SJSA1 (cell line): ENCODE measurements around the gene BRF1. TPM values are rescaled to one million over a fixed set of nuclear protein-coding genes. Genes with fewer than 3 reads are reported as not detected.

ENCODE experiments used
- DNase-seq, 2 experiments: peaks; one replicate each; pipeline ENCODE4 v3.0.0-alpha.2; 2015 to 2020; ENCODE audit warnings: low spot score in 2 of 2, low read depth in 1 of 2
- H3K27ac ChIP-seq: fragments of 250-450 bp; sonication (Bioruptor Pico); 2 replicates; pipeline ENCODE4 v1.5.1; 2020; ENCODE audit warnings: mild to moderate bottlenecking, moderate library complexity
- H3K27me3 ChIP-seq: fragments of 250-450 bp; sonication (Bioruptor Pico); replicated peaks from 2 replicates; pipeline ENCODE4 v1.5.1; 2020; ENCODE audit warnings: mild to moderate bottlenecking, moderate library complexity
- H3K36me3 ChIP-seq: fragments of 250-450 bp; sonication (Bioruptor Pico); 2 replicates; pipeline ENCODE4 v1.5.1; 2020; ENCODE audit warnings: mild to moderate bottlenecking
- H3K4me1 ChIP-seq: fragments of 250-450 bp; sonication (Bioruptor Pico); replicated peaks from 2 replicates; pipeline ENCODE4 v1.6.1; 2021; ENCODE audit warnings: mild to moderate bottlenecking
- H3K4me3 ChIP-seq: fragments of 250-450 bp; sonication (Bioruptor Pico); 2 replicates; pipeline ENCODE4 v1.5.1; 2020; ENCODE audit warnings: mild to moderate bottlenecking
- H3K9me3 ChIP-seq: fragments of 250-450 bp; sonication (Bioruptor Pico); replicated peaks from 2 replicates; pipeline ENCODE4 v1.5.1; 2020; ENCODE audit warnings: mild to moderate bottlenecking
- total RNA-seq: library from RNA; depleted of rRNA; stranded (reverse); fragments of >200 nt; shearing (Covaris generic); gene quantifications from 2 replicates; pipeline ENCODE4 v1.2.3, GENCODE V29; 2014; rRNA removed

Gene BRF1, protein sequence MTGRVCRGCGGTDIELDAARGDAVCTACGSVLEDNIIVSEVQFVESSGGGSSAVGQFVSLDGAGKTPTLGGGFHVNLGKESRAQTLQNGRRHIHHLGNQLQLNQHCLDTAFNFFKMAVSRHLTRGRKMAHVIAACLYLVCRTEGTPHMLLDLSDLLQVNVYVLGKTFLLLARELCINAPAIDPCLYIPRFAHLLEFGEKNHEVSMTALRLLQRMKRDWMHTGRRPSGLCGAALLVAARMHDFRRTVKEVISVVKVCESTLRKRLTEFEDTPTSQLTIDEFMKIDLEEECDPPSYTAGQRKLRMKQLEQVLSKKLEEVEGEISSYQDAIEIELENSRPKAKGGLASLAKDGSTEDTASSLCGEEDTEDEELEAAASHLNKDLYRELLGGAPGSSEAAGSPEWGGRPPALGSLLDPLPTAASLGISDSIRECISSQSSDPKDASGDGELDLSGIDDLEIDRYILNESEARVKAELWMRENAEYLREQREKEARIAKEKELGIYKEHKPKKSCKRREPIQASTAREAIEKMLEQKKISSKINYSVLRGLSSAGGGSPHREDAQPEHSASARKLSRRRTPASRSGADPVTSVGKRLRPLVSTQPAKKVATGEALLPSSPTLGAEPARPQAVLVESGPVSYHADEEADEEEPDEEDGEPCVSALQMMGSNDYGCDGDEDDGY
- total RNA-seq = 29.9 and 35.8 TPM in 2 replicates

DNA sequence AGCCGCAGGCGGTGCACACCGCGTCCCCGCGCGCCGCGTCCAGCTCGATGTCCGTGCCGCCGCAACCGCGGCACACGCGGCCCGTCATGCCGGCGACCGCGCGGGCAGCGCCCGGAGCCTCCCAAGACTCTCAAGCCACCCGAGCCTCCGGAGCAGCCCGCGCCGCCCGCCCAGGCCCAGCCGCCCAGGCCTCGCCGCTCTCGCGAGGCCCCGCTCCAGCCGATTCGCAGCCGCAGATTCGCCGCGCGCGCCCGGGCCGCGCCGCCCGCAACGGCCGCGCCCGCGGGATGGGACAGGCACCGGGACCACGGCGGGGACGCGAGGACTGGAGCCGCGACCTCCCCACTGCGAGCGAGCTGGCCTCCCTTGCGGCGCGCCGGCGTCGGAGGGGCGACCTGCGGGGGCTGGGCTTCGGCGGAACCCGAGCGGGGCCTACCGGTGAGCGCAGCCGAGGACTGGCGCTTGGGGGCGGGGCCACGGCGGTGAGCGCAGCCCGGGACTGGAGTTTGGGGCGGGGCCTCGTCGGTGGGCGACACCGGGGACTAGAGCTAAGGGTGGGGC is at the start of gene BRF1:
TSS of gene BRF1 (minus strand) at position 460 of the 561 bp plus-strand sequence. CDS start at position 88, 372 bp downstream.
- Histone ChIP-seq H3K4me3 (peak within 1 kb of the TSS; percentile 97), H3K27ac (peak within 1 kb of the TSS; percentile 71), H3K9me3 (peaks cover 3% of the 10 kb centered on the region; the same call in 1 of the 2 replicates), H3K4me1 (peaks cover 9% of the 10 kb centered on the region; the same call in 1 of the 2 replicates), H3K36me3 (peaks cover 15% of the 10 kb centered on the region), H3K27me3 (no peaks in the 10 kb centered on the region)
- peak; percentile 95 for DNase-seq

DNA sequence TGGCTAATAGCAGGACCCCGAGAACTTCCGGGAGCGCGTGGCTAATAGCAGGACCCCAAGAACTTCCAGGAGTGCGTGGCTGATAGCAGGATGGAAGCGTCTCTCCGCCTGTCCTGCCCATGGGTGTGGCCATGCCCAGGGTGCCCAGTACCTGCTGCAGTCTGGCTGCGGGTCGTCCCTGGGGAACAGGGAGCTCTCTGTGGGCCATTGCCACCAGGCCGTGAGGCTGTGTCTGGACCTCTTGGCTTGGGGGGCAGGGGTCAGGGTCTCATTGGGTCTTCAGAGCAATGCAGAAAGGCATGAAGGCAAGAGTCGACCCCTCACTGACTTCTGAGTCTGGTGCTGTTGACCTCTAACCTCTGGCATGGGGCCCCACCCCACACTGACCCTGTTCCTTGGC is 49.2 kb upstream of the BRF1 start:
- no peaks in the 10 kb centered on the region for H3K36me3 ChIP-seq
- no peaks in the 10 kb centered on the region for H3K9me3 ChIP-seq
- H3K27ac ChIP-seq = no peak overlapping the region
- H3K4me3 ChIP-seq = no peak overlapping the region
- no peak for DNase-seq
- no peaks in the 10 kb centered on the region for H3K4me1 ChIP-seq
- H3K27me3 ChIP-seq = no peaks in the 10 kb centered on the region

DNA sequence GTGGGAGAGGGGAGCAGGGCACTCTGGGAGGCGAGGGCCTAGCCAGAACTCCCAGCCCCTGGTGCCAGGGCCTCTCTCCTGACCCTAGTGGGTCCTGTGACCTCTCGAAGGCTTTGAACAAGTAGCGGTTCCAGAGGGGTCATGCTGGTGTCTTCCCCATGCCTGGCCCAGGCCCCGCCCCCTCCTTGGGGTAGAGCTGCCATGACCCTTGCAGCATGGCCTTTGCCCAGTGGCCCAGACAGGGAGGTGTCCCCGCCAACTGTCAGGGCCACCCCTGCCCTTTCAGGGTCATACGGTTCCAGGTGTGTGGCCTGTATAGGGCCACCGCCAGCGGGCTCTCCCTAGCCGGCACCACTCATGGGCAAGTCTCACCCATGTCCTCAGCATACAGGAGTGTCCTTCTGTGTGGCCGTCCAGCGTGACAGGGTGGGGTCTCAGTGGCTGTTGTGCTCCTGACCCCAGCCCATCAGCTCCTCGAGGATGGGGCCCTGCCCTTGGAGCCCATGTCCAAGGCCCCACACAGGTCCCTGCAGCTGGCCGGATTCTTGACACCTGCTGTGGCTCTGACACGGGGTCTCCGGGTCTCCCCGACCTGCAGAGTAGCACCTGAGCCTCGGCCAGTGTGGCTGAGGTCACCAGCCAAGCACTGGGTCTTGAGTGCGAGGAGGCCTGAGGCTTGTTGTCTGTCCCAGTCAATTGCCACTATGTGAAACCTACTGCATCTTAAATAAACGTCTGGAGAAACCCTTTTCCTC is 48.3 kb upstream of the BRF1 start:
- no peaks in the 10 kb centered on the region for H3K27me3 ChIP-seq
- H3K9me3 ChIP-seq = no peaks in the 10 kb centered on the region
- no peak overlapping the region for H3K27ac ChIP-seq
- H3K36me3 ChIP-seq = no peaks in the 10 kb centered on the region
- DNase-seq = no peak
- no peak overlapping the region for H3K4me3 ChIP-seq
- no peaks in the 10 kb centered on the region for H3K4me1 ChIP-seq

DNA sequence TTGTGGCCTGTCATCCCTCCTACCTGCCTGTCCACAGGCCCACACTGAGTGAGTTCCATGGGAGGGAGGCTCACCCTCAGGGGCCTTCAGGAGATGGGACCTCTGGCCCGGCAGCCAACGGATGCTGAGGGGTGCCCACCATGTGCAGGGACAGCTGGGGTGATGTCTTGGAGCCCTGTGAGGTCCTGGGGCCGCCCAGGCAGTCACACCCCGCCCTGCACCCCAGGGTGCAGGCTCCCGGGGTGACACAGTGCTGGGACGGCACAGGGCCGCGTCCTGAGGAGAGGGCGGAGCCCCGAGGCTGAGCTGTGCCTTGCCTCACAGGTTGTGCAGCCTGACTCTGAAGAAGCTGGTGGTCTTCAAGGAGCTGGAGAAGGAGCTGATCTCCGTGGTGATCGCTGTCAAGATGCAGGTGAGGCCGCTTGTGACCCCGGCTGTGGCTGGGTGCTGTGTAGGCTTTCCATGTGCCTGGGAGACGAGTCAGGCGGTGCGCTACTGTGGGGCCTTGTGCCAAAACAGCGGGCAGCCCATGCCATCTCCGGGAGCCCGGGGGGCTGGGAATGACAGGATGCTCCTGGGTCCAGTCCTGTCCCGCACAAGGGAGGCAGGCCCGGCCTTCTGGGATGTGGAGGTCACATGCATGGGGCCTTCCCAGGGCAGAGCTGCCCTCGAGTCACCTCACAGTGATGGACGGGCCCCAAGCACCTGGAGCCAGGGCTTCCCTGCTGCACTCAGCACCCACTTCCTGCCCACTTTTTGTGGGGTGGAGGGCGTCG is 47.6 kb upstream of the BRF1 start:
- H3K27ac ChIP-seq = no peak overlapping the region
- no peaks in the 10 kb centered on the region for H3K36me3 ChIP-seq
- DNase-seq = no peak
- H3K27me3 ChIP-seq = no peaks in the 10 kb centered on the region
- no peaks in the 10 kb centered on the region for H3K4me1 ChIP-seq
- no peaks in the 10 kb centered on the region for H3K9me3 ChIP-seq
- H3K4me3 ChIP-seq = no peak overlapping the region

DNA sequence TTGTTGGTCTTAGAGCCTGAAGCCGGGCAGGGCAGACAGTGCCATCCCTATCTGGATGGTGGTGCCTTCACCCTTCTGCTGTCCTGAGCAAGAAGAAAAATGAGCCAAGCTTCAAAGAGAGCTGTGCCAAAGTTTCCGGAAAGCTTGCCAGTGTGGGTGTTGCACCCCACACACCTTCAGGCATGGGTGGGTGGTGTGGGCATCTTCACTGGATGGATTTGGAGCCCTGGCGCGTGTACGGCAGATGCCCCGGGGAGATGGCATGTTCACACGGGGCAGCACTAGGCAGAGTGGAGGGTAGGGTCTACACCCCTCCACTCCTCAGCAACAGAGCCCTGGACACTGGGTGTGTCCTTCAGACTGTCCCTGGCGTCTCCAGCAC is 46.8 kb upstream of the BRF1 start:
- Histone ChIP-seq H3K36me3 (no peaks in the 10 kb centered on the region), H3K27ac (no peak overlapping the region), H3K27me3 (no peaks in the 10 kb centered on the region), H3K4me3 (no peak overlapping the region), H3K4me1 (no peaks in the 10 kb centered on the region), H3K9me3 (no peaks in the 10 kb centered on the region)
- no peak for DNase-seq

DNA sequence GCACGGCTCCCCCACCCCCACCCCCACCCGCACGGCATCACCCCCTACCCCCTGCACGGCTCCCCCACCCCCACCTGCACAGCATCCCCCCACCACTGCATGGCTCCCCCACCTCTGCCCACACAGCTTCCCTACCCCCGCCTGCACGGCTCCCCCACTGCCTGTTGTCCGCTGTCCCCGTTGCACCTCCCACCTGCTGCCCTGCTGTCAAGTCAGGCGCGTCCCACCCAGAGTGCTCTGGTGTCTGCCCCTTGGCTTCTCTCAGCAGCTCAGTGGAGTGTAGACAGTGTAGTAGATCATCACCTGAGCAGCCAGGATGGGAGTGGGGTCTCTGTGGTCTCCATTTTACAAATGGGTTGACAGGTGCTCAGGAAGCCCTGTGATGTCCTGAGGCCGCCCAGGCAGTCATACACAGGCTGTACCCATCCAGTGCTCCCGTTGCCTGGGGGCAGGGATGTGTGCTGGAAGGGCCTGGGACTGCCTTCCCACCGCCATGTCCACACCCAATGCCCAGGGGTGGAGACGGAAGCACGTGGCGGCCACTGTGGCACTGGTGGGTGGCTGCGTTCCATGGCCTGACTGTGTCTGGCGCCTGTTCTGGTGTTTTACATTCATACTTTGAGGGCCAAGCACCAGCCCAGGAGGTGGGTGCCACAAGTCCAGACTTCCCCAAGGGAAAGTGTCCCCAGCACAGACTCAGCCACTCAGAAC is 46.2 kb upstream of the BRF1 start:
- Histone ChIP-seq H3K4me1 (no peaks in the 10 kb centered on the region), H3K9me3 (no peaks in the 10 kb centered on the region), H3K36me3 (no peaks in the 10 kb centered on the region), H3K4me3 (no peak overlapping the region), H3K27ac (no peak overlapping the region), H3K27me3 (no peaks in the 10 kb centered on the region)
- DNase-seq = no peak

DNA sequence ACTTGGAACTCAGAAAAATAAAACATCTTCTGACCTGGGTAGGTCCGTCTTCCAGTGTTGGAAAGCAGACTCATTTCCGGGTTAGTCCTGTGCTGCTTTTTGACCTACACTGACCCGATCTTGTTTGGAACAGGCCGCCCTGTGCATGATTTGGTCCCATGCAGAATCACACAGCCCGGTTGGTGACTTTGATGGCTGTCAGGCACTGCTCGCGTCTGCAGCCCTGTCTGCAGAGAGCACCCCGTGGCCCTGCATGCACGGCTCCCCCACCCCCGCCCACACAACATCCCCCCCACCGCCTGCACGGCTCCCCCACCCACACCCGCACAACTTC is 45.4 kb upstream of the BRF1 start:
- Histone ChIP-seq H3K27me3 (no peaks in the 10 kb centered on the region), H3K9me3 (no peaks in the 10 kb centered on the region), H3K4me1 (no peaks in the 10 kb centered on the region), H3K36me3 (no peaks in the 10 kb centered on the region), H3K27ac (no peak overlapping the region), H3K4me3 (no peak overlapping the region)
- DNase-seq = no peak

DNA sequence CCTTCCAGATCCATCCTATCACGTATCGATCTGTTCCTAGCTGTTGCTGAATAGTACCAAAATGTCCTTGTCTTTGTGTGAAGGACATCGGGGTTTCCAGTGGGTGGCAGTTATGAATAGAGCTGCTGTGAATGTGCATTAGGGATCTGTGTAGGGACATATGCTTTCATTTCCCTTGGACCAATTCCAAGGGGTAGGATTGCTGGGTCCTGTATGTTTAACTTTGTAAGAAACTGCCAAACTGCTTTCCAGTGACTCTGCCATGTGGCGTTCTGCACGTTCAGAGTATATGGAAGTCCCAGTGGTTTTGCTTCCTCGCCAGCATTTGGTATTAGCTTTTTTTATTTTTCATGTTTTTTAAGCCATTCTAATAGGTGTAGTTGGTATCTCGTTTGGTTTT is 42.4 kb upstream of the BRF1 start:
- no peaks in the 10 kb centered on the region for H3K9me3 ChIP-seq
- no peak overlapping the region for H3K27ac ChIP-seq
- H3K4me1 ChIP-seq = no peaks in the 10 kb centered on the region
- DNase-seq = no peak
- no peaks in the 10 kb centered on the region for H3K27me3 ChIP-seq
- H3K36me3 ChIP-seq = no peaks in the 10 kb centered on the region
- no peak overlapping the region for H3K4me3 ChIP-seq

DNA sequence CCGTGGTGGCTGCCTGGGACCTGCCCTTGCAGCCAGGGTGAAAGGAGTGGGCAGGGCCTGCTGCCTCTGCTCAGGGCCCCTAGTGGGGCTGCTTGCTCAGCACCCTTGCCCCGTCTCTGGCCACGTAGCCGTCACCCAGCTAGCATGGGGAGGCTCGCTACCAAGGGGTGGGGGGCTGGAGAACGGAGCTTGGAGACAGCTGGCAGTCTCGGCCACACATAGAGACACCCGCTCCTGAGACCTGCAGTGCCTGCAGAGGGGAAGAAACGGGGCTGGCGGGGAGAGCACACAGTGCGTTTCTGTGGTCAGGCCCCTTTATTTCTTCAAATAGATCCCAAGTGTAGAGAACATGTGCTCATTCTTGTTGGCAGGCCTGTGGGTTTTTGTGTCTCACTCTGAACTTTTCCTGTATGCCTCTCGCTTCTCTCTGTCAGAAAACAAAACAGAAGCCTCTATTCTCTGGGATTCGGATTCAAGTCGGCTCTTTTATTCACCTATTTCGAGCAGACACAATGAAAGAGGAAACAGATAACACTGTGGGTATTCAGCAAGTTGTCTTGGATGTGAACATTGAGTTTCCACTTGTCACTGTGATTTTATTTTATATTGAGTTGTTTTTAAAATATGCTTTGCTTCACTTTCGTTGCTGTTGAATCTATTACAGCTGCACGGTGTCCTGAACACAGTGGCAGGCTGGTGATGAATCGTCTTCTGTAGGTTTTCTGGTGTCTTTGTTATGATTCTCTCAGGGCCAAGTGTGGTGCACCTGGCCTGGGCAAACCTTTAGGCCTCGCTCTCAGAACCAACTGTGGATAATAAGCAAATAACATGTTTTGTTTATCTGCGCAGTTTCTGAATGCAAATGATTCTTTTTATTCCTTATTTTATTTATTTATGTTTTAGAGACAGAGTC is 40.3 kb upstream of the BRF1 start:
- DNase-seq = no peak
- Histone ChIP-seq H3K36me3 (no peaks in the 10 kb centered on the region), H3K4me3 (no peak overlapping the region), H3K9me3 (no peaks in the 10 kb centered on the region), H3K27me3 (no peaks in the 10 kb centered on the region), H3K4me1 (no peaks in the 10 kb centered on the region), H3K27ac (no peak overlapping the region)

DNA sequence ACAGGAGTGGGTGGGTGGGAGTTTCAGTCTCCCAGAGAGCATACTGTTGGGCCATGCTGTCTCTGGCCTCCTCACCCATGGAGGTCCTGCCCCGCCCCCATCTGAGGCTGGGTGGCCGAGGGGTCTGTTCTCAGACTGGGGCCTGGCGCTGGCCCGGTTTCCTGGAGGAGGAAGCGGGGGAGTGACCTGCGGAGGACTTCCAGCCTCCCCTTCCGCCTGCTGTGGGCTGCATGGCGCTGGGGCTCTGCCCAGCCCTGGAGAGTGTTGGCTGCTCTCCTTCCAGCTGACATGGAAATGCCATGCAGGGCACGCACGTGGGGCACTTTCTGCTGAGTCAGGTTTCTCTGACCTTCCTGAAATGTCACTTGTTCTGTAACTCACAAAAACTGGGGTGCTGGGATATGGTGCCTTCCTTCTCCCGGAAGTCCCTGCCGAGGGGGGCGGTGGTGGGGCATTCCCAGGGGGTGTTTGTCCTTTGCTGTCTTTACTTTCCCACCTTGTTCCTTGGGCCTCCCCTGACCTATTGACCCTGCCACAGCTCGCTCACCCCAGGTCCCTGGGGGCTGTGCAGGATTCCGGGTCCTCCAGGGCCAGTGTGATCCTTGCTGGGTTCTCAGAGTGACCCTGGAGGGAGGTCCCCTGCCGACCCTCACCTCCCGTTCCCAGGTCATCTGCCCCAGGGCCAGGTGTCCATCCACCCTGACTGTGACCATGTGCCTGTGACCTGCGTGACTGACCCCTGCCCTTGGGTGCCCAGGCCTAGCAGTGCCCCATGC is 37.4 kb upstream of the BRF1 start:
- H3K9me3 ChIP-seq = no peaks in the 10 kb centered on the region
- no peaks in the 10 kb centered on the region for H3K36me3 ChIP-seq
- no peak overlapping the region for H3K4me3 ChIP-seq
- no peaks in the 10 kb centered on the region for H3K27me3 ChIP-seq
- H3K4me1 ChIP-seq = no peaks in the 10 kb centered on the region
- DNase-seq = no peak
- no peak overlapping the region for H3K27ac ChIP-seq

DNA sequence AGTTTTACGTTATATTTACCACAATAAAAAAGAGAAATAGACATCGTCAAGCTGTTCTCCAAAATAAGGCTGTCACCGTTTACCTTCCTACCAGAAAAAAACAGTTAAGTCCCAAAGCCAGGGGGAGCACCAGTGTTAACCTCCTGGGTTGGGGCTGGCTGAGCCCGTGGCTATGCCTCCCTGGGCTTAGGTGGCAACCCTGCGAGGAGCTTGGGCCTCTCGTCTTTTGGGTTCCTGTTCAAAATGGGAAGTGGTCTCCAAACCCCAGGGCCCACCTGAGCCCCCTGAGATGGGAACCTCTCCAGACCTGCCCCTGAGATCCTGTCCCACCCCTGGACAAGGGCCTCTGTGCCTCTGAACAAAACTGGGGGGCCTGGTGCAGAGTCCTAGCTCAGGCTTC is 36.6 kb upstream of the BRF1 start:
- H3K36me3 ChIP-seq = no peaks in the 10 kb centered on the region
- no peak overlapping the region for H3K27ac ChIP-seq
- H3K4me1 ChIP-seq = peaks cover 1% of the 10 kb centered on the region
- H3K27me3 ChIP-seq = no peaks in the 10 kb centered on the region
- no peaks in the 10 kb centered on the region for H3K9me3 ChIP-seq
- H3K4me3 ChIP-seq = no peak overlapping the region
- no peak for DNase-seq
